GM08714 (cell line): ENCODE results near the gene HS6ST2.

ENCODE experiments used
- H3K4me3 ChIP-seq: fragments of 200-500 bp; sonication (Bioruptor generic); 2 replicates; pipeline ENCODE4 v1.5.1; 2014; ENCODE audit warnings: mild to moderate bottlenecking, low read length, inconsistent platforms
- ZNF274 ChIP-seq: IDR thresholded peaks from 2 replicates; pipeline ENCODE4 v1.6.1; 2012; ENCODE audit warnings: mild to moderate bottlenecking, low read depth, low read length

The HS6ST2 gene

DNA sequence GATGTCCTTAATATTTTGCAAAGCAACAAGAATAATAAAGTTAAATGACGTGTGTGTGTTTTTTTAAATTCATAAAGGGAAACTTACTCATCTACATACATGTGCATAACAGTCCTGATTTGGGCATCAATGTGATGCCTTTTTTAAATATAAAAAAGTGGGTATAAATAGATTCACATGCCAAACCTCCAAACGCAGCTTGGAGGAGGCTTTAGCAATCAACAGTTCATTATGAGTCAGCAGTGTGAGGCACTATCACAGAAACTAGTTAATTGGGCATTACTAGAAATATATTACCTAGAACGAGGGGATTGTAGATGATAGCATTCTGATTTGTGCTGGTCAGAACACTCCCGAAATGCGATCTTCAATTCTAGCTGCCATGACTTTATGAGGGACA lies 115.1 kb downstream of the HS6ST2 start:
- H3K4me3 ChIP-seq = no peak overlapping the region
- TF ChIP-seq ZNF274 = no peak

DNA sequence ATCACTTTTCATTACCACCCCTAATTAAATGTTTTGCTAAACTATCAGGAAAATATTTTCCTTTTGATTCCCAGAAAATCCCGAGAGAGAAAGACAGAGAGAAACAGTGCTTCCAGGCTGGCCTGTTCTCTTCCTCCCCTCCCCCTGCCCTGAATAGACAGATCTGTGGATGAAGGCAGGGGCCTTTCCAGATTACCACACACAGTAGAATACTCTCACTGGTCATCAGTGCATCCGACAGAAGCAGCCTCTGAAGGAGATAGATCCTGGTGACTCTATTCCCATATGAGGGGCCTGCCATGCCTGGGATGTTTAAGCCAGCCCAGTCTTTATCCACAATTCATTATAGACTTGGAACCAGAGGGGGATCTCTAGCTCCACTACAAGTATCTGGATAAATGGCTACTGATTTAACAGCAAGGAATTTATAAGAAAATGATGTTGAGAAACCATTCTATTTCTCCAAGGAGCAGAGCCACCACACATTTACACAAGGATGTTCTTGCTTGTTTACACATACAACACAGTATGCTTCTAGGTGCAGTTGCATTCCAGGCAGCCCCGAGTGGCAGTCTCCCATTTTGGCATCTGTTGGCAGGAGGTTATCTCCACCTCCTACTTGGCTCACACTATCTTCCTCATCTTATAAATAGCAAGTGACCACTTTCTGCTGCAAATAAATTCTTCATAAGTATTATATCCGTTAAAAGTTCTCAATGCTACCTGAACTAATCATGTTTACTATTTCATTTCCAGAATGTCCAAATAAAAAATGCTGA lies 115.8 kb downstream of the HS6ST2 start:
- H3K4me3 ChIP-seq = no peak overlapping the region
- no peak for TF ChIP-seq ZNF274

DNA sequence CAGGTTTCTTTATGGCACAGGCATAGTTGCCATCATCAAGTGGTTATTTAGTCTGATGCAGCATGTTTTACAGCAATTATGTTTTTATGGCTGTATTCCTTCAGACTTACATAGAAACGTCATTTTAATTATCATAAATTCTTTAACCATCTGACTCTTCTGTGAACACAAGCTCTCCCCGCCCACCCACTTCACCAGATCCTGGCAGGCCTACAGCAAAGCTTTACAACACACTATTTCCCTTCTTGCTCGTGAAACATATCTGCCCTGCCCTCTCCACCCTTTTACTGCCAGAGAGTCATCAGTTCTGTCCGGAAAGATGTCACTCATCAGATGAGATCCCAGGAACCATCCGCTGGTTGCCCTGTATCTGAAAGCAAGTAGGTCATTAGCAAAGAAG lies 120.5 kb downstream of the HS6ST2 start:
- H3K4me3 ChIP-seq = no peak overlapping the region
- TF ChIP-seq ZNF274 = no peak

DNA sequence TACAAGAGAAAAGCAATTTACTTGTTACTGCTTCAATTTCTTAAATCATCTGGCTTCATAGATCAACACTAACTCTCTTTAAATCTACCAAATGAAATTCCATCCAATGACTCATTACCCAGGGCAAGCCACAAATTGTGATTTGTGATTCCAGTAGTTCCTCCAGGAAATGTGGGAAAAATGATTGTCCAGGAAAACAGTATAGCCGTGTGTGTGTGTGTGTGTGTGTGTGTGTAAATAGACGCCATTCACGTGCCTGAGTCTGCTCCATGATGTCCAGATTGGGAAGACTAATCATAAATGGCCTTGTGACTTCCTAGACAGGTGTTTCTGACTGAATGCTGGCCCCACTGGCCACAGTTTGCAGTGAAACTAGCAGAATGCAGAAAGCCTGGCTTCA lies 121.3 kb downstream of the HS6ST2 start:
- H3K4me3 ChIP-seq = no peak overlapping the region

DNA sequence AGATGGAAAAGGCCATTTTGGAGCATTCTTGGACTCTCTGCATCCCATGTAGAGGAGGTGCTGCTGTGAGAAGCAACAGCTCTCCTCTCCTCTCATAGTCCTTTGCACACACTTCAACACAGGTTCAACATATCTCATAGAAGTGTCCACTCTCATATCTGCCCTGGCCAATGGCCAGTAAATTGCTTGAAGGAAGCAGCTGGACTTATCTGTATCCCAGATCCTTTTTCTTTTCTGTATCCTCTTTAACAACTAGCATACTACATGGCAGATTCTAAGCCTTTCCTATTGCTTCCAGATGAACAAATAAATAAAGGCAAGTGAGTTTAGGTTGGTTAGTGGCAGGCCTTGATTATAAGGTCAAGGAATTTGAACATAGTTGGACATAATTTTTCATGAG lies 122.0 kb downstream of the HS6ST2 start:
- H3K4me3 ChIP-seq = no peak overlapping the region
- TF ChIP-seq ZNF274 = no peak

More for the DNA sequence above, 121.3 kb downstream of the HS6ST2 start:
- TF ChIP-seq ZNF274 = no peak

DNA sequence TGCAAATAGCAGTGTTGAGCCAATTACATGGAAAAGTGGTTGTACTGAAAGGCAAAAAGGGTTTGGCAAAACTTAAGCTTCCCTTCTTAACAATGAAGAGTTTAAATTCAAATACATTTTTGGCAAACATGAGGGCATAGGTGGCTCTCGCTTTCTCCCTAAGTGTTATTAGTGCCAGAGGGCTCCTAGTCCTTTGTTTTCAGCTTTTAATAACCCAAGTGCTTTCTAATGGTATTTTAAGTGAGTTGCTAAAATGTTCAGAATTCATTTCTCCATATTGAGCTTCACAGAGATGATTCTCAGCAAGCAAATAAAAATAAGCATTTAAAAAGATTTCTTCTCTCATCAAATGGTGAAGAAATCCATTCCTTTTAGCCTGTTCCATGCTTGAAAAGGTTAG lies 123.7 kb downstream of the HS6ST2 start:
- no peak overlapping the region for H3K4me3 ChIP-seq
- no peak for TF ChIP-seq ZNF274

DNA sequence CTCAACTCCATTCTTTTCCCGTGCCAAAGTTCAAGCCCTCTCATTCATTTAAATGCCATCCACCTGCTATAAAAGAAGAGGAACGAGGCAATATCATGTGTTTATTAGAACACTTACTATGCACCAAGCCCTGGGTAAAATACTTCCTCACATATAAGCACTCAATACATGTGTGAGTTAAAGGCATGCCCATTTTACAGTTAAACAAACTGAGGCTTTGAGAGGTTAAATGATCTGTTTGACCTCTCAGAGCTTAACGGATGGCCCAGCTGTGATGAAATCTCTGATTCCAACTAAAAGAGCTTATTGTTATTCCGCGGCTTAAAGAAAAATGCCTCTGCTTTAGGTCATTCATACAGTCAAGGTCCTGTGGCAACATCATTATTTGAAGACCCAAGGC lies 124.3 kb downstream of the HS6ST2 start:
- no peak for TF ChIP-seq ZNF274

DNA sequence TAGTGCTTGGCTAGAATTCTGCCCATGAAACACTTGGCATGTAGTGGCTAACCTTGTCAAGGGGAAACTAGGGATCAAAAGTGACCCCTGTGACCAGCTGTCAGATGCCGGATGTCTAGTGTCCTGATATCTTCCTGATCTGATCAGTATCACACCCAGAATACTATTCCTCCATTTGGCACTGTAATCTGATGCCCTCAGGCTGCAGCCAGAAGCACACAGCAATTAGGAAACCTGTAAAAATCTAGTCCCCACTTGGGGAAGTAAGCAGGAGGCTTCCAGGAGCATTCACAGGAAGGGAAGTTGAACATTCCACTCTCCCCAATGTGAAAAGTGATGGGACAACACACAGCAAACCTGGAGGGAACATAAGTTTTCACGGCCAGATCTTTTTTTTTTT lies 125.1 kb downstream of the HS6ST2 start:
- no peak overlapping the region for H3K4me3 ChIP-seq

More for the DNA sequence above, 124.3 kb downstream of the HS6ST2 start:
- no peak overlapping the region for H3K4me3 ChIP-seq

DNA sequence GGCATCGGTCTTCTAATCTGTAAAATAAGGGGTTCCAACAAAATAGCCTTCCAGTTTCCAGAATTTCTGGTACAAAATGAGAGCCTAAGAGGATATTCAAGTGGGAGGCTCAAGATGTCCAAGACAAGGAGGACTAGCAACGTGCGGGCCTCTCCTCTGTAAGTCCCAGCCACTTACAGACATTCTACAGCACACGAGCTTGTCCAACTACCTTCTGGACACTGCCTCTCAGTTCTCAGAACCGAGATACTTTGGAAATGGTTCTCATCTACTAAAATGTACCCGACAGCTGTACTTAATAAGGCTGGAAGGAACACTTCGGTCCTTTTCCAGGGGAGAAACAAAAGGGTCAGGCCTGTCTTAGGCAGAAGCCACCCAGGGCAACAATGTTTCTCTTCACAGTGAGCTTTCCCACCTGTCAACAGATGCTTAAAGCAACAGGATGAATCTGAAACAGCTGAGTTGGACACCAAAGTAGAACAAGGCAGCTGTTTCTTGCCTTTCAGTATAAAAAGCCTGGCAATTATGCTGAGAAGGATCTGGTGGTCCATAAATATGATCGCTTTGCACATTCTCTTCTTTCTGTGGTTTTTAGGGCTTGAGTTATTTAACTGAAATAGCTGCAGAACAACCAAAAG lies 127.0 kb downstream of the HS6ST2 start:
- no peak overlapping the region for H3K4me3 ChIP-seq

More for the DNA sequence above, 125.1 kb downstream of the HS6ST2 start:
- no peak for TF ChIP-seq ZNF274

DNA sequence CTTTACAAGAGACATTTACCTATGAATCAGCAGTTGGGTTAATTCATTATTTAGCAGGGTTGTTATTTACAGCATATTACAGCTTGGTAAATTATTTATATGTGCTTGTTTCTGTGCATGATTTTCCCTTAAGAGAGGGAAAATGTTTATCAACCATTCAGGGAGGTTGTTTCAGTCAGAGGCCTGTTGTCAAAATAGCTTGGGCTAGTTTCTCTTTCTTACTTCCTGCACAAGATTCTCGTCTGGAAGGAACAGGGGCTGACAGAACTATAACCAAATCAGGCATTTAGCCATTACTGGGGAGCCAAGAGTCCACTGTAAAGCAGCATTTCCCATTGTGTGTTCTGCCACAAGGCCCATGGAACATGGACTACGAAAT lies 135.8 kb downstream of the HS6ST2 start:
- H3K4me3 ChIP-seq = no peak overlapping the region
- TF ChIP-seq ZNF274 = no peak

More for the DNA sequence above, 127.0 kb downstream of the HS6ST2 start:
- no peak for TF ChIP-seq ZNF274

DNA sequence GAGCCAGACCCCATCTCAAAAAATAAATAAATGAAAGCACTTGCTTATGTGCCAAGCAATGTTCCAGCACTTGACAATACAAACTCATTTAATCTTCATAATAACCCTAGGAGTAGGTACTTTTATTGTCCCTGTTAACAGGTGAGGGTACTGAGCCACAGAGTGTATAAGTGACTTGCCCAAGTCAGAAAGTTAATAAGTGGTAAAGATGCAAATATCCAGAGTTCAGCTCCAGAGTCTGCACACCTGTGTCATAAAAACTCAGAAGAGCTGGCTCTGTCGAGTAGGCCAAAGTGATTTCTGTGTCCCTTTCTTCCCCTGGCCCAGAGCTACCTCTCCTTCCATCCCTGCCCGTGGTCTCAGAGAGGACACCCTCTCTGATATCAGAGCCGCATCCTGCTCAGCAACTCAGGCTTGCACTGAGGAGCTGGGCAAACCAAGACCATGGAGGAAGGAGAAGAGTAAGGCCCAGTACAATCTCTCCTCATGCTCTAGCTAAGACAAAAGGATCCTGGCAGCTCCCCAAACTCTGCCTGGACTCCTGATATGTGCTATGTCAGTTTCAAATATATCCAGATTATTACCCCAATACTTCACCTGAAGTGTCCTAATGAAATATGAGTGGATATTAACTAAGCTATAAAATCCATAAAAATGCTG lies 136.3 kb downstream of the HS6ST2 start:
- TF ChIP-seq ZNF274 = no peak
- H3K4me3 ChIP-seq = no peak overlapping the region

DNA sequence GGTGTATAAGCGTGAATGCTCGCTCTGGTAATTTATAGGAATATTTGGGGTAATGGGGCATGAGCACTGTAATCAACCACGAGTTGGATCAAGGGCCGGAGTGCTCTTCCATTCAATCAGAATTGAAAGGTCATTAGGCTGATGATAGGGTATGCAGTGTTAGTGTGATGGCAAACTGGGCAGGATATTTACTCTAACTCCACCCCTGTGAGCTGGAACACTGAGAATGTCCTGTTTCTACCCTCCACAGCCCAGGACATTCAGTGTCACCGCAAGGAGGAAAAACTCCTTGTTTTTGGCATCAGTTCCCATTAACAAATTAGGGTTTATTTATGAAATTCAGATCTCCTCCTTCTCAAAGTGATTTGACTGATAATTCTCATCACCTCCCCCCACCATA lies 137.8 kb downstream of the HS6ST2 start:
- no peak for TF ChIP-seq ZNF274
- H3K4me3 ChIP-seq = no peak overlapping the region

DNA sequence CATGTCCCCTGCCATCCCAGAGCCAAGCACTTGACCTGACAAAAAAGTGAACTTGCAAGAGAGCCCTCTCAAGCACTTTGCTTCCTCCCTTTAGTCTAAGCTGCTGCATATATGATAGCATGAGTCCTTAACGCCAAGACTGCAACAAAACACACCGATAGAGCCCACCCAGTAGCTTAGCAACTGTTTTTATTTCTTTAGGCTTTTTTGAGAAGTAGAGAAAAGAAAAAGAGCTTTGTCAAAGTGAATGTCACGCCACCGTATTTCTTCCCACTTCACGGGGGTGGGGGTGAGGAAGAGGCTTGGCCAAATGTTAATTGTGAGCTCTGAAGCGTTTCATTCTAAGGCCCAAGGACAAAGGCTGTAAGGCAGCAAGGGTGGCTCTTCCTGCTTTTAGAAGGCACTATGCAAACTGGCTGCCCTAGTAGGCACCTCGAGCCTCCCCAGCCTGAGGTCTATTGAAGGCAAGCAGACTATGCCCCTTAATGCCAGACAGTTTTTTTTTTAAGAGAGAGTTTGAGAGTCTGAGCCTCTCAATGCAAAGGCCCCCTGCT lies 138.6 kb downstream of the HS6ST2 start:
- no peak for TF ChIP-seq ZNF274
- H3K4me3 ChIP-seq = no peak overlapping the region

DNA sequence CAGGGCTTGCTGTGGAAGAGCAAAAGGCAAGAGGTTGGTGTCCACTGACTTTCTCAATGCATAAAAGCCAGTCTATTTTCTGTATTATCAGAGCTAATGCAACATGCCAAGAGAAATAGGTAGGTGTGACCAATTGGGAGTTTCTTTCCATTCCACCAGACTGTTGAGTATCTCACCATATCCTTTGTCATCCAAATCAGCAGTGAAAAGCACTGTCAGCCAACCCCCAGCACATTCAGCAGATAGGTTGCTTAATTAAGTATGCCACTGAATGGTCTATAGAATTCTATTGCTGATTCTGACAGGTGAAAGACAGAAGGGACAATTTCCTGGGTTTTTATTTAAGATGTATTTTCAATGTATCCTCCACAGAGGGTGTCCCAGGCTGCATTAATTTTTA lies 139.8 kb downstream of the HS6ST2 start:
- TF ChIP-seq ZNF274 = no peak
- H3K4me3 ChIP-seq = no peak overlapping the region

DNA sequence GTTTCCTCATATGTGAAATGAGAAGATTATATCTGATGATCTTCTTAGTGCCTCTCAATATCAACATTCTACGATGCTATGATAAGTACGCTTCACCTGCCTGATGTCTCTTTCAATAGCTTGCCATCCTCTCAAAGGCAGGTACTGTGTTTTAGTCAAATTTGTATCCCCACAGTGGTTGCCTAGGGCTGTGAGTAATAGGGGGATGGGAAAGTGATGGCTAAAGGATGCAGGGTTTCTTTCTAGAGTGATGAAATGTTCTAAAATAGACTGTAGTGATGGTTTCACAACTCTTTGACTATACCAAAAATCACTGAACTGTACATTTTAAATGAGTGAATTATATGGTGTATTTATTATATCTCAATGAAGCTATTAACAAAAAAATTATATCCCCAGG lies 142.8 kb downstream of the HS6ST2 start:
- H3K4me3 ChIP-seq = no peak overlapping the region
- no peak for TF ChIP-seq ZNF274
